DOHH2 (cell line): Measurements from ENCODE around the gene CREB5.
"Not testable (repeated sequence)": the region's sequence is repeated elsewhere in the genome, so short reads cannot be mapped to it uniquely, and the experiment has no call there.

Experiments
- H3F3A ChIP-seq: fragments of 200-600 bp; sonication (generic), shearing (Covaris generic); 2 replicates; pipeline ENCODE4 v1.6.0; 2016; ENCODE audit warnings: antibody characterized with exemption, mild to moderate bottlenecking; ENCODE audit not compliant: control insufficient read depth, insufficient read depth
- H3K27ac ChIP-seq: fragments of 200-600 bp; sonication (generic); 2 replicates; pipeline ENCODE4 v1.5.1; 2014; ENCODE audit warnings: low read depth, mild to moderate bottlenecking, low read length, moderate library complexity
- H3K27me3 ChIP-seq: fragments of 200-600 bp; sonication (generic); 2 replicates; pipeline ENCODE4 v1.6.1; 2014; ENCODE audit warnings: mild to moderate bottlenecking, low read length, mixed read lengths; ENCODE audit not compliant: control insufficient read depth
- H3K36me3 ChIP-seq: fragments of 200-600 bp; sonication (generic); 2 replicates; pipeline ENCODE4 v1.6.1; 2014; ENCODE audit warnings: mild to moderate bottlenecking, low read length, moderate library complexity, mixed read lengths; ENCODE audit not compliant: control insufficient read depth
- H3K4me1 ChIP-seq: fragments of 200-600 bp; sonication (generic); 2 replicates; pipeline ENCODE4 v1.6.1; 2014; ENCODE audit warnings: mild to moderate bottlenecking, low read length, mixed read lengths; ENCODE audit not compliant: control insufficient read depth
- H3K4me2 ChIP-seq: fragments of 200-600 bp; sonication (generic); 2 replicates; pipeline ENCODE4 v1.6.0; 2014; ENCODE audit warnings: mild to moderate bottlenecking, low read length, moderate library complexity
- H3K4me3 ChIP-seq: fragments of 200-600 bp; sonication (generic); 2 replicates; pipeline ENCODE4 v1.5.1; 2014; ENCODE audit warnings: mild to moderate bottlenecking, low read length, mixed read lengths
- H3K79me2 ChIP-seq: fragments of 200-600 bp; sonication (generic); 2 replicates; pipeline ENCODE4 v1.6.1; 2014; ENCODE audit warnings: mild to moderate bottlenecking, low read length, mixed read lengths; ENCODE audit not compliant: control insufficient read depth
- H3K9me2 ChIP-seq: fragments of 200-600 bp; sonication (generic); replicated peaks from 2 replicates; pipeline ENCODE4 v1.6.1; 2014; ENCODE audit warnings: mild to moderate bottlenecking, low read length, mixed read lengths; ENCODE audit not compliant: control insufficient read depth
- H3K9me3 ChIP-seq: fragments of 200-600 bp; sonication (generic); 2 replicates; pipeline ENCODE4 v1.6.1; 2014; ENCODE audit warnings: antibody characterized with exemption, low read length, mixed read lengths; ENCODE audit not compliant: control insufficient read depth, insufficient read depth
- H4K20me1 ChIP-seq: fragments of 200-600 bp; sonication (generic); 2 replicates; pipeline ENCODE4 v1.6.0; 2014; ENCODE audit warnings: low read depth, mild to moderate bottlenecking, antibody characterized with exemption, low read length, moderate library complexity; ENCODE audit not compliant: control insufficient read depth, insufficient read depth
- CTCF ChIP-seq: fragments of 200-600 bp; sonication (generic); IDR thresholded peaks from one replicate; pipeline ENCODE4 v1.5.1; 2014; ENCODE audit warnings: antibody characterized with exemption, mild to moderate bottlenecking, low read depth, low read length; ENCODE audit not compliant: poor library complexity, severe bottlenecking
- EZH2phosphoT487 ChIP-seq: fragments of 200-600 bp; sonication (generic); IDR thresholded peaks from 2 replicates; pipeline ENCODE4 v1.6.1; 2017; ENCODE audit warnings: borderline replicate concordance, mild to moderate bottlenecking, antibody characterized with exemption, low read length, moderate library complexity, mixed read lengths

Gene CREB5

GRCh38 chr7:28785041-28785995 lies 373.0 kb downstream of the CREB5 start:
- Histone ChIP-seq H4K20me1 (no peaks in the 10 kb centered on the region), H3K9me3 (no peaks in the 10 kb centered on the region), H3K4me3 (no peak overlapping the region), H3K9me2 (no peaks in the 10 kb centered on the region), H3K27me3 (no peaks in the 10 kb centered on the region), H3K36me3 (no peaks in the 10 kb centered on the region), H3K4me1 (peaks cover 47% of the 10 kb centered on the region), H3K27ac (no peak overlapping the region), H3F3A (no peaks in the 10 kb centered on the region), H3K4me2 (no peak overlapping the region), H3K79me2 (no peaks in the 10 kb centered on the region)
- TF ChIP-seq CTCF = no peak
- TF ChIP-seq EZH2phosphoT487 = no peak

- not testable (repeated sequence) for H3K9me3 ChIP-seq, H3K27ac ChIP-seq, H4K20me1 ChIP-seq, H3K79me2 ChIP-seq, H3K4me3 ChIP-seq, H3K36me3 ChIP-seq, H3F3A ChIP-seq, H3K9me2 ChIP-seq, H3K27me3 ChIP-seq, H3K4me2 ChIP-seq
- peaks cover 43% of the 10 kb centered on the region for H3K4me1 ChIP-seq
These were observed 373.8 kb downstream of the CREB5 start for GRCh38 chr7:28786156-28786555.

- H3K4me2 ChIP-seq = no peak overlapping the region
- H3K9me2 ChIP-seq = no peaks in the 10 kb centered on the region
- H3K79me2 ChIP-seq = no peaks in the 10 kb centered on the region
- H3K27ac ChIP-seq = no peak overlapping the region
- no peaks in the 10 kb centered on the region for H4K20me1 ChIP-seq
- no peaks in the 10 kb centered on the region for H3K9me3 ChIP-seq
- H3K36me3 ChIP-seq = no peaks in the 10 kb centered on the region
- peaks cover 33% of the 10 kb centered on the region for H3K4me1 ChIP-seq
- no peak overlapping the region for H3K4me3 ChIP-seq
- H3K27me3 ChIP-seq = no peaks in the 10 kb centered on the region
- TF ChIP-seq CTCF = no peak
- no peak for TF ChIP-seq EZH2phosphoT487
- no peaks in the 10 kb centered on the region for H3F3A ChIP-seq
These were observed 374.8 kb downstream of the CREB5 start for GRCh38 chr7:28787106-28787505.

GRCh38 chr7:28790467-28790866 lies 378.1 kb downstream of the CREB5 start:
- no peaks in the 10 kb centered on the region for H3K36me3 ChIP-seq
- no peaks in the 10 kb centered on the region for H3K9me3 ChIP-seq
- H4K20me1 ChIP-seq = no peaks in the 10 kb centered on the region
- H3K27ac ChIP-seq = no peak overlapping the region
- H3K4me3 ChIP-seq = no peak overlapping the region
- TF ChIP-seq EZH2phosphoT487 = no peak
- TF ChIP-seq CTCF = no peak
- no peak overlapping the region for H3K4me2 ChIP-seq
- H3K4me1 ChIP-seq = peaks cover 12% of the 10 kb centered on the region
- H3K79me2 ChIP-seq = no peaks in the 10 kb centered on the region
- no peaks in the 10 kb centered on the region for H3F3A ChIP-seq
- no peaks in the 10 kb centered on the region for H3K9me2 ChIP-seq
- H3K27me3 ChIP-seq = no peaks in the 10 kb centered on the region
